ENCODE data around the gene RERE.

RERE gene

GRCh38 chr1:8537991-8538390 is 279.4 kb downstream of the RERE start:
- DNase-seq: no peak

- DNase-seq: no peak
Observed at GRCh38 chr1:8536515-8536914, 280.9 kb downstream of the RERE start.

GRCh38 chr1:8533907-8534306 is 283.5 kb downstream of the RERE start:
- no peak for DNase-seq

GRCh38 chr1:8533124-8533523 is 284.3 kb downstream of the RERE start:
- no peak for DNase-seq

GRCh38 chr1:8529901-8530300 is 287.5 kb downstream of the RERE start:
- DNase-seq: no peak

- DNase-seq: no peak
Observed at GRCh38 chr1:8527941-8528340, 289.5 kb downstream of the RERE start.

- peak; percentile 73 for DNase-seq
Observed at GRCh38 chr1:8525558-8526275, 291.7 kb downstream of the RERE start.

GRCh38 chr1:8525216-8525557 is 292.3 kb downstream of the RERE start:
- DNase-seq: no peak

GRCh38 chr1:8524627-8525157 is 292.7 kb downstream of the RERE start:
- DNase-seq: no peak

- peak; percentile 23 for DNase-seq
Observed at GRCh38 chr1:8523666-8524206, 293.7 kb downstream of the RERE start.

GRCh38 chr1:8520483-8520966 is 296.9 kb downstream of the RERE start:
- no peak for DNase-seq

GRCh38 chr1:8519167-8519566 is 298.3 kb downstream of the RERE start:
- no peak for DNase-seq

- no peak for DNase-seq
Observed at GRCh38 chr1:8518490-8518801, 299.0 kb downstream of the RERE start.

- DNase-seq: no peak
Observed at GRCh38 chr1:8517661-8518489, 299.6 kb downstream of the RERE start.

GRCh38 chr1:8516793-8517556 is 300.5 kb downstream of the RERE start:
- peak; percentile 50 for DNase-seq

- no peak for DNase-seq
Observed at GRCh38 chr1:8516278-8516777, 301.1 kb downstream of the RERE start.

- DNase-seq: no peak
Observed at GRCh38 chr1:8512504-8512903, 304.9 kb downstream of the RERE start.

- peak; percentile 68 for DNase-seq
Observed at GRCh38 chr1:8510041-8510823, 307.2 kb downstream of the RERE start.

GRCh38 chr1:8509579-8509978 is 307.9 kb downstream of the RERE start:
- no peak for DNase-seq

GRCh38 chr1:8506995-8507615 is 310.3 kb downstream of the RERE start:
- no peak for DNase-seq

- DNase-seq: no peak
Observed at GRCh38 chr1:8506456-8506855, 311.0 kb downstream of the RERE start.

GRCh38 chr1:8503842-8504241 is 313.6 kb downstream of the RERE start:
- no peak for DNase-seq

Data from activated naive CD4-positive, alpha-beta T cell treated with anti-CD3 and anti-CD28 coated beads, Interleukin-2, amount 50 U/mL, for 16 hours (primary cell).